Mononuclear cell (primary cell): ENCODE results near the gene BAZ2A. TPM values are rescaled to one million over a fixed set of nuclear protein-coding genes. Genes with fewer than 3 reads are reported as not detected.

Source experiments
- H3K27me3 ChIP-seq: 2 replicates; pipeline ENCODE4 v1.6.0; 2011; ENCODE audit warnings: low read length, control low read depth; ENCODE audit not compliant: insufficient read depth
- H3K4me1 ChIP-seq: 2 replicates; pipeline ENCODE4 v1.5.1; 2011; ENCODE audit warnings: mild to moderate bottlenecking, low read length, control low read depth; ENCODE audit not compliant: insufficient read depth
- H3K4me3 ChIP-seq: 2 replicates; pipeline ENCODE4 v1.5.1; 2011; ENCODE audit warnings: mild to moderate bottlenecking, low read length, moderate library complexity
- H3K9me3 ChIP-seq: 2 replicates; pipeline ENCODE4 v1.5.1; 2011; ENCODE audit warnings: low read depth, mild to moderate bottlenecking, control low read depth, low read length
- total RNA-seq: library from RNA; depleted of rRNA; stranded (reverse); fragments of >200 nt; gene quantifications from one replicate; pipeline ENCODE4 v1.2.3, GENCODE V29; 2012

BAZ2A gene
- total RNA-seq, 1 donor, result 156 TPM

DNA sequence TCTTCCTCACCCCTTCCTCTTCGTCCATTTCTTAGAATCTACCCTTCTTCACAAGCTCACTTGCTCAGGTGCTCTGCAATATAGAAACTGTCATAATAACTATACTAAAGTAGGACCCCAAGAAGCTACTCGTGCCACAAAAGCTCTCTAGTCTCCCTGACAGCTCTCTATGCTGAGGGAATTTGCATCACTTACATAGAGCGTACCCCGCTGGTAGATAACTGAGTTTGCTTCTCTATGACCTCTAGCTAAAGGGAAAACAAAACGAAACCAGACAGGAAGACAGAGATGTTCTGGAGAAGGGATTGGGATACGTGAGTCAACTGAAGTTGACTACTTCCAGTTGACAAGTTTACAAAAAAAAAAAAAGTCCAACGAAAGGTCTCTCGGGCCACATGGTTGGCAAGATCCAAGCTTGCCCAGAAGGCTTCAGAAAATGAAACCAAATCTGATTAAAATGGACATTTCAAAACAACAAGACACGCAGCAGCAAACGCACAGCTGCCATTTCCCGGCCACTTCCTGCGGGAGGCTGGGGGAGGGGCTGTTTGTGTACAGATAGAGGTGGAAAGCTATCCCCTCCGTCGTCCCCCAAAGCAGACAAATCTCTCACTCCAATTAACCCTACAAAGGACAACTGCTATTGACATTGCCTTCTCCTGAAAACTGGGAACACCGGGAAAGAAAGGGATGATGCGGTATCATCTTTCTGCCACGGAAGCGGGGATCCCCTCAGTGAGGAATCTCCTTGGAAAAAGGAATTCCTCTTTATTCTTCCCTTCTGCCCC, 1.3 kb downstream of the BAZ2A start:
- H3K27me3 ChIP-seq, result no peaks in the 10 kb centered on the region
- H3K9me3 ChIP-seq, result no peaks in the 10 kb centered on the region
- H3K4me3 ChIP-seq, result peak overlapping the region; percentile 100
- peaks cover 67% of the 10 kb centered on the region for H3K4me1 ChIP-seq

DNA sequence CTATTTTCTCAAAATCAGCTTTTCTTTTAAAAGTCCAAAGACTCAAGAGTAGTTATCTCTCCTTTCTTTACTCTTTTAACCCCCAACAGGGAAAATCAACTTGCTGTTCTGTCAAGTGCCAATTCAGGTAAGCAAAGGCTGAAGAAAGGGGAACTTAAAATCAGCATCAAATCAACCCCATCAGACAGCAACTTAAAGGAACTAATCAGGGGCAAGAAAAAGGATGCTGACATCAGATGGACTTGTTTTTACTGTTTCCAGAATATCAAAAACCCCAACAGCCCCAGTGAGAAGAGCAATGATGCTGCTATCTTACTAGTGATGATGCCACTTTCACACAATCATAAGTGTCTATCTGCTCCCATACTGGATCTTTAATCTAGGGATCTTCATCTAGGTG, 3.4 kb downstream of the BAZ2A start:
- Histone ChIP-seq H3K4me1 (peaks cover 59% of the 10 kb centered on the region), H3K27me3 (no peaks in the 10 kb centered on the region), H3K4me3 (no peak overlapping the region), H3K9me3 (no peaks in the 10 kb centered on the region)

- no peaks in the 10 kb centered on the region for H3K9me3 ChIP-seq
- H3K4me1 ChIP-seq, result peaks cover 31% of the 10 kb centered on the region
- H3K4me3 ChIP-seq, result no peak overlapping the region
- no peaks in the 10 kb centered on the region for H3K27me3 ChIP-seq
Observed at GRCh38 chr12:56622535-56622934, 7.6 kb downstream of the BAZ2A start.

GRCh38 chr12:56616925-56617324, 13.2 kb downstream of the BAZ2A start:
- Histone ChIP-seq H3K9me3 (no peaks in the 10 kb centered on the region), H3K27me3 (no peaks in the 10 kb centered on the region), H3K4me1 (no peaks in the 10 kb centered on the region), H3K4me3 (no peak overlapping the region)

DNA sequence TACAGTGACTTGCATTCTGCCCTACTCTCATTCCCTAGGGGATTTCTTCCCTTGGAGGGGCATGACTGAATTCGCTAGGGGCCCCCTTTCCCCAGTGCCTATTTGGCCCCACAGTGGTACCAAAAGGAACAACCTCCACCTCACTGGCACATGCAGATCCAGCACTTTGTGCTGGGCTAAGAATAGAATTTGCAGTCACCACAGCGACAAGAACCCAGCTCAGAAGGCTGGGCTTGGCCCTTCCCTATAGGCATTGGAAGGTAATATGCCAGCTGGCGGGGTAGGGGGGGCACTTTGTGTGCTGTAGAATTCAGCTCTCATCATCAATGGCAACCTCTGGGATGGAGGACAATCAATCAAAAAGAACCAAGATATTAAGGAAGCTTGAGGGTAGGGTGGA, 13.9 kb downstream of the BAZ2A start:
- Histone ChIP-seq H3K9me3 (no peaks in the 10 kb centered on the region), H3K27me3 (no peaks in the 10 kb centered on the region), H3K4me3 (no peak overlapping the region), H3K4me1 (no peaks in the 10 kb centered on the region)

GRCh38 chr12:56614627-56615026, 15.5 kb downstream of the BAZ2A start:
- H3K9me3 ChIP-seq, result no peaks in the 10 kb centered on the region
- no peak overlapping the region for H3K4me3 ChIP-seq
- H3K4me1 ChIP-seq, result no peaks in the 10 kb centered on the region
- no peaks in the 10 kb centered on the region for H3K27me3 ChIP-seq

- Histone ChIP-seq H3K9me3 (no peaks in the 10 kb centered on the region), H3K27me3 (no peaks in the 10 kb centered on the region), H3K4me3 (no peak overlapping the region), H3K4me1 (no peaks in the 10 kb centered on the region)
Observed at GRCh38 chr12:56604355-56604754, 25.8 kb downstream of the BAZ2A start.

DNA sequence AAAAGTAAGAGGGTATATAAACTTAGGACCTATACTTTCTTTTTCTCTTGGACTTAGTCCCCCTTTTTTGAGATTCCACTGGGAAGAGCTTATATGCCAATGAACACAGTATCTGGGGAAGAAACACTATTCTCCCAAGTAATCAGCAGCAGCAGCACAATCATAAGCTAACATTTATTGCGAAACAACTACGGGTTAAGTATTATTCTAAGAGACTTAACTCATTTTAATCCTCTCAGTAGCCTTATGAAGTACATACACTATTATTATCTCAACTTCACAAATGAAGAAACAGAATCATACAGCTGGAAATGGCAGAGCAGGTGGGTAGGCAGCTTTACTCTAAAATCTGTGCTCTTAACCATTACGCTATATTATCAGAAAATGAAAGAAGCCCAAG, 27.9 kb downstream of the BAZ2A start:
- Histone ChIP-seq H3K4me3 (no peak overlapping the region), H3K4me1 (no peaks in the 10 kb centered on the region), H3K9me3 (no peaks in the 10 kb centered on the region), H3K27me3 (no peaks in the 10 kb centered on the region)

GRCh38 chr12:56601503-56601902, 28.6 kb downstream of the BAZ2A start:
- H3K4me1 ChIP-seq, result no peaks in the 10 kb centered on the region
- H3K9me3 ChIP-seq, result no peaks in the 10 kb centered on the region
- no peaks in the 10 kb centered on the region for H3K27me3 ChIP-seq
- no peak overlapping the region for H3K4me3 ChIP-seq

- H3K4me1 ChIP-seq, result no peaks in the 10 kb centered on the region
- H3K27me3 ChIP-seq, result no peaks in the 10 kb centered on the region
- H3K4me3 ChIP-seq, result no peak overlapping the region
- H3K9me3 ChIP-seq, result no peaks in the 10 kb centered on the region
Observed at GRCh38 chr12:56600753-56601152, 29.4 kb downstream of the BAZ2A start.

DNA sequence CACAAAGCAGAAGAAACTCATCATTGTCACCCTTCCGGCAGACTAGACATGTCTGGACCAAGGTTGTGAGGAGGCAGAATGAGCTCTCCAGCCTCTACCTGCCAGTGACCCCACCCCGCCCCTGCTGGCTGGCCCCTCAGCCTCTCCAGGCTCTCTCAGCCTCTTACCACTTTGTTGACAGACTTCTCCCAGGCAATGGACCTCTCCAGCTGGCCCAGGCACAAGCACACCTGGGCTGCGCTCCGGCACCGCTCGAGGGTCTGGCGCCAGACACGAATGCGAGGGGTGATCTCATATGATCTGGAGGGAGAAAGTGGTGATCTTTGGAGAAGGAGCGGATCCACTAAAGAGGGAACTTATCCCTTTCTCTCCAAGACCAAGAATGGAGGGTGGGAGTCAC, 30.3 kb downstream of the BAZ2A start:
- no peak overlapping the region for H3K4me3 ChIP-seq
- no peaks in the 10 kb centered on the region for H3K27me3 ChIP-seq
- no peaks in the 10 kb centered on the region for H3K4me1 ChIP-seq
- no peaks in the 10 kb centered on the region for H3K9me3 ChIP-seq

GRCh38 chr12:56599041-56599440, 31.1 kb downstream of the BAZ2A start:
- H3K4me1 ChIP-seq, result no peaks in the 10 kb centered on the region
- H3K9me3 ChIP-seq, result no peaks in the 10 kb centered on the region
- H3K27me3 ChIP-seq, result no peaks in the 10 kb centered on the region
- no peak overlapping the region for H3K4me3 ChIP-seq

- Histone ChIP-seq H3K27me3 (no peaks in the 10 kb centered on the region), H3K4me3 (no peak overlapping the region), H3K9me3 (no peaks in the 10 kb centered on the region), H3K4me1 (no peaks in the 10 kb centered on the region)
Observed at GRCh38 chr12:56596815-56597214, 33.3 kb downstream of the BAZ2A start.

DNA sequence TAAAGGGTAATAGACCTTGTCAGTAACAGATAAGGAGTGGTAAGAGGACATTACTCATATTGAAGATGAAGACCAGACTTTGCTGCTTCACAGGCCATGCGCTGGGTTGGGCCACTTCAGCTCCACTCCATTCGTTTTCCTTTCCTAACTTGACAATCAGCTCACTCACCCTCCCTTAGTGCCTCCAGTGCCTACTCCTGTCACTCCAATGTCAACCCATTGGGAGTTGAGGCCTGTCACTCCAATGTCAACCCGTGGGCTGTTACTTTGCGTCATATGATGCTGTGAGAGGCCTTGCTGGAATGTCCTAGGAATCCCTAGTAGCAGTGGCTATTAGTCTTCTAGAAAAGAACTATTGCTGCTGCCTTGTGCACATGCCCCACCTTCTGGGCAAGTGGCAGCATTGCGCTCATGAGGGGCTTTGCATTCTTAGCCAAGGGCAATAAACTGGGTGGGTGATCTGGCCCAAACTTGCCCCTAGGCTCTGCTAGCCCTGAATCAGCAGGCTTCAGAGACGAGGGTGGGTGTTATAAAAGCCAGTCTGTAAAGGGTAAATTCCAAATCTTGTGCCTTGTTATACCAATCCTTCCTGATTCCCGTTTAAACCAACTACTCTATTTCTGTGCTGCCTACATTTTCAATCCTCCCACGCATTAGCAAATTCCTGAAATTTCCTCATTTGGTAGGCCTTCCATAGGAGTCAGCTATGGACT, 36.1 kb downstream of the BAZ2A start:
- no peak overlapping the region for H3K4me3 ChIP-seq
- H3K27me3 ChIP-seq, result no peaks in the 10 kb centered on the region
- H3K9me3 ChIP-seq, result no peaks in the 10 kb centered on the region
- no peaks in the 10 kb centered on the region for H3K4me1 ChIP-seq

- no peaks in the 10 kb centered on the region for H3K27me3 ChIP-seq
- no peak overlapping the region for H3K4me3 ChIP-seq
- no peaks in the 10 kb centered on the region for H3K9me3 ChIP-seq
- H3K4me1 ChIP-seq, result no peaks in the 10 kb centered on the region
Observed at GRCh38 chr12:56591961-56592360, 38.2 kb downstream of the BAZ2A start.

- Histone ChIP-seq H3K4me3 (no peak overlapping the region), H3K4me1 (no peaks in the 10 kb centered on the region), H3K9me3 (no peaks in the 10 kb centered on the region), H3K27me3 (no peaks in the 10 kb centered on the region)
Observed at GRCh38 chr12:56591126-56591525, 39.0 kb downstream of the BAZ2A start.
